Measurements from ENCODE around the gene TRIM27. TPM values are rescaled to one million over a fixed set of nuclear protein-coding genes. Genes with fewer than 3 reads are reported as not detected.
A peak's percentile ranks its signal among the peaks of the same experiment; 100 is the strongest.
"Not testable (repeated sequence)": the region's sequence is repeated elsewhere in the genome, so short reads cannot be mapped to it uniquely, and the experiment has no call there.

The TRIM27 gene
- total RNA-seq, 4 donors from 2014 or later = 37.0 to 75.2 (median 58.4) TPM

DNA sequence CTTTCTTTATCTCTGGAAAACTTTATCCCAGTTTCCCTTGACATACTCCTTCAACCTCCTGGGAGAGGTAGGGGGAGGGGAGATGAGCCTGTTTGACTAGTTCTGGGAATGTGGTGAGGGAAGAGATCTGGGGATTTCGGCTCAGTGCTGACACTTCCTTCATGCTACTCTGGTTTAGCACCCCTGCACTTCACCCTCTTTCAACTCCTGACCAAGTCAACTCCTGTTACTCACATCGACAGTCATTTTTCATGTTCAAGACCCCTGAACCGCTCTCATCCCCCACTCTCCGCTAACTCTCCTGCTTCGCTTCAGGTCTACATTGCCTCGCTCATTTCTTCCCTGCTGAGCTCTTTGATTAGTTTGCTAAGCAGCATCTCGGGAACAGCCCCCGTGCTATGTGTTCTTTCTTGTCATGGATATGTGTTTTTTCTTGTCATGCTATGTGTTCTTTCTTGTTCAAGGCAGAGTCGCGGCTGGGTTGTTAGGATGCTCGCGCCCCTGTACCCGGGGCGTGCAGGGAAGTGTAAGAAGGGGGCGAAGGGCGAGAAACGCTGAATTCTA, 16.6 kb upstream of the TRIM27 start:
- peak; percentile 59 for ATAC-seq (ENCODE audit: low FRiP score)
- peak; percentile 31 for DNase-seq (ENCODE audit: low spot score)
- TF ChIP-seq, protein P1, sequence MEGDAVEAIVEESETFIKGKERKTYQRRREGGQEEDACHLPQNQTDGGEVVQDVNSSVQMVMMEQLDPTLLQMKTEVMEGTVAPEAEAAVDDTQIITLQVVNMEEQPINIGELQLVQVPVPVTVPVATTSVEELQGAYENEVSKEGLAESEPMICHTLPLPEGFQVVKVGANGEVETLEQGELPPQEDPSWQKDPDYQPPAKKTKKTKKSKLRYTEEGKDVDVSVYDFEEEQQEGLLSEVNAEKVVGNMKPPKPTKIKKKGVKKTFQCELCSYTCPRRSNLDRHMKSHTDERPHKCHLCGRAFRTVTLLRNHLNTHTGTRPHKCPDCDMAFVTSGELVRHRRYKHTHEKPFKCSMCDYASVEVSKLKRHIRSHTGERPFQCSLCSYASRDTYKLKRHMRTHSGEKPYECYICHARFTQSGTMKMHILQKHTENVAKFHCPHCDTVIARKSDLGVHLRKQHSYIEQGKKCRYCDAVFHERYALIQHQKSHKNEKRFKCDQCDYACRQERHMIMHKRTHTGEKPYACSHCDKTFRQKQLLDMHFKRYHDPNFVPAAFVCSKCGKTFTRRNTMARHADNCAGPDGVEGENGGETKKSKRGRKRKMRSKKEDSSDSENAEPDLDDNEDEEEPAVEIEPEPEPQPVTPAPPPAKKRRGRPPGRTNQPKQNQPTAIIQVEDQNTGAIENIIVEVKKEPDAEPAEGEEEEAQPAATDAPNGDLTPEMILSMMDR (IDR thresholded peaks at IDR 0.05) = no peak

DNA sequence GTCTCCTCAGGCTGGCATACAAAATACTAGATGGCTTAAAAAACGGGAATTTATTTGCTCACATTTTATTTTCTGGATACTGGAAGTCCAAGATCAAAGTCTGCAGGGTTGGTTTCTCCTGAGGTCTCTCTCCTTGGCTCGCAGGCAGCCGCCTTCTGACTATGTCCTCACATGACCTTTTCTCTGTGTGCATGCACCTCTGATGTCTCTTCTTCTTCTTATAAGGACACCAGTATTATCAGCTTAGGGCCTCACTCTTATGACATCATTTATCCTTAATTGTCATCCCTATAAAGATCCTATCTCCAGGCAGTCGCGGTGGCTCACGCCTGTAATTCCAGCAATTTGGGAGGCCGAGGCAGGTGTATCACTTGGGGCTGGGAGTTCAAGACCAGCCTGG, 9.3 kb upstream of the TRIM27 start:
- TF ChIP-seq, protein P1 (IDR thresholded peaks at IDR 0.05) = no peak
- ATAC-seq (ENCODE audit: low FRiP score) (no peak), DNase-seq (ENCODE audit: low spot score) (no peak)

DNA sequence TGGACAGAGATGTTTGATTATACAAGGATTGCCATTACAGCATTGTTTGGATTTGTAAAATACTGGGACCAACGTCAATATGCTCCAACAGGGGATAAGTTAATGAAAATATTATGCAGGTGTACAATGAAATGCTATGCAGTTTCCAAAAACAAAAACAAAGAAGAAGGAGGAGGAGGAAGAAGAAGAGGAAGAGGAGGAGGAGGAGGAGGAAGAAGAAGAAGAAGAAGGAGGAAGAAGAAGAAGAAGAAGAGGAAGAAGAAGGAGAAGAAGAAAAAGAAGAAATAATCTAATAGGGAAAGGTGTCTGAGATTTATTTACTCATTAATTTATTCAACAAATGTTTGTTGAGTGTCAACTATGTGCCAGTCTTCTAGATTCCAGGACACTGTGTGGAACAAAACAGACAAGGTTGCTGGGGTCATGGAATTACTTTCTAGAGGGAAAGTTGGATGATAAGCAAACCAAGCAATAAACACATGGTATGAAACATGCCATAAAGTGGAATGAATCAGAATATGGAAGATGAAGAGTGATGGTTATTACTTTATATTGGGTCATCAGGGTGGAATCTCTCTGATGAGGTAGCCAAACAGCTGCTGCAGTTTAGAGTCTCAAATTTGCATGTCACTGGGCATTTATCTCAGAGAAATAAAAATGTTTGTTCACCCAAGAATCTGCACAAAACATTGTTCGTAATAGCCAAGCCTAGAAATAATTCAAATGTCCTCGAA, 6.3 kb upstream of the TRIM27 start:
- TF ChIP-seq, protein P1 (IDR thresholded peaks at IDR 0.05) = no peak
- DNase-seq (ENCODE audit: low spot score) = no peak
- ATAC-seq (ENCODE audit: low FRiP score) = no peak

DNA sequence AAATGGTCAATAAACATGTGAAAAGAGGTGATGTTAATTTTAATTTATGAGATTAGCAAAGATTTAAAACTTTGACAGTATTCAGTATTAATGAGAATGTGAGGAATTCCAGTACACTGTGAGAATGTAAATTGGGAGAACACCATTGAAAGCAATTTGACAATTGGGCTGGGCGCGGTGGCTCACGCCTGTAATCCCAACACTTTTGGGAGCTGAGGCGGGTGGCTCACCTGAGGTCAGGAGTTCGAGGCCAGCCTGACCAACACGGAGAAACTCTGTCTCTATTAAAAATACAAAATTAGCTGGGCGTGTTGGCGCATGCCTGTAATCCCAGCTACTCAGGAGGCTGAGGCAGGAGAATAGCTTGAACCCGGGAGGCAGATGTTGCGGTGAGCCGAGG, 5.6 kb upstream of the TRIM27 start:
- ATAC-seq (ENCODE audit: low FRiP score); DNase-seq (ENCODE audit: low spot score): not testable (repeated sequence)

DNA sequence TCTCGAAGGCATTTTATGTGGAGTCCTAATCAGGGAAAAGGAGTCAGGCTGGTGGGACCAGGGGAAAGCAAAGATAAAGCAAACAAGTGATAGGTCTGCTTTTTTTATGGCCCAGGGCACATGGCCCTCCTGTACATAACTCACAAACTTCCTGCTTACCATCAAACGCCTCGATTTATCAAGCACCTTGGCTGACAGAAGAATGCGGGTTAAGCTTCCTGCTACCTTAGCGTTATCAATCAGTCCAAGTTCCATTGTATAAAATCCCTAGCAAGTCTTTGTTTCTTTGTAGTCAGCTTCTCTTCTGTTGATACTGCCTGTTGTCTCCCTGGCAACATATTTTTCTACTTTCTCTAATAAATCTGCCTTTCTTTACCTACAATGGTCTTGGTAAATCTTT, 4.1 kb upstream of the TRIM27 start:
- DNase-seq (ENCODE audit: low spot score) = no peak
- ATAC-seq (ENCODE audit: low FRiP score) = no peak
- TF ChIP-seq, protein P1 (IDR thresholded peaks at IDR 0.05) = no peak

DNA sequence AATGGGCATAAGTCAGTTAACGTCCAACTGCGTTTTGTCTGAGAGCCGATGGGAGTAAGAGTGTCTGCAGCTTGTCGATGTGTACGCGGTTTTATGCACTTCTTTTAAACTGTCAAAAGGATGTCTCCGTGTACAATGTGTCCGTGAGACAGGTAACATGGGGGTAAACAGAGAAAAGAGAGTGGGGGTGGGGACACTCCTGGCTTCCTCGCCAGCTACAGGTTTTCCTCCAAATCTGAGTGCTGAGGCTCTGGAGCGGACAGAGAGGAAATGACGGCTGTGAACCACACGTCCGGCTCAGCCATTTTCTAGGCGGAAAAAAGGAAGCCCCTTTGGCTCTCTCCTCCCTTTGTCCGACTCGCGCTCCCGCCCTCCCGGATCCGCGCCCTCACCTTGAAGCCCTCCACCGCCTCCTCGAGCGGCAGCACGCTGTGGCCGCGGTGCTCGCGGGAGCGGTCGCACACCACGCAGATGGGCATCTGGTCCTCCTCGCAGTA, 916 bp downstream of the TRIM27 start:
- no peak for DNase-seq (ENCODE audit: low spot score)
- TF ChIP-seq, protein P1 (IDR thresholded peaks at IDR 0.05) = no peak
- peak; percentile 29 for ATAC-seq (ENCODE audit: low FRiP score)

DNA sequence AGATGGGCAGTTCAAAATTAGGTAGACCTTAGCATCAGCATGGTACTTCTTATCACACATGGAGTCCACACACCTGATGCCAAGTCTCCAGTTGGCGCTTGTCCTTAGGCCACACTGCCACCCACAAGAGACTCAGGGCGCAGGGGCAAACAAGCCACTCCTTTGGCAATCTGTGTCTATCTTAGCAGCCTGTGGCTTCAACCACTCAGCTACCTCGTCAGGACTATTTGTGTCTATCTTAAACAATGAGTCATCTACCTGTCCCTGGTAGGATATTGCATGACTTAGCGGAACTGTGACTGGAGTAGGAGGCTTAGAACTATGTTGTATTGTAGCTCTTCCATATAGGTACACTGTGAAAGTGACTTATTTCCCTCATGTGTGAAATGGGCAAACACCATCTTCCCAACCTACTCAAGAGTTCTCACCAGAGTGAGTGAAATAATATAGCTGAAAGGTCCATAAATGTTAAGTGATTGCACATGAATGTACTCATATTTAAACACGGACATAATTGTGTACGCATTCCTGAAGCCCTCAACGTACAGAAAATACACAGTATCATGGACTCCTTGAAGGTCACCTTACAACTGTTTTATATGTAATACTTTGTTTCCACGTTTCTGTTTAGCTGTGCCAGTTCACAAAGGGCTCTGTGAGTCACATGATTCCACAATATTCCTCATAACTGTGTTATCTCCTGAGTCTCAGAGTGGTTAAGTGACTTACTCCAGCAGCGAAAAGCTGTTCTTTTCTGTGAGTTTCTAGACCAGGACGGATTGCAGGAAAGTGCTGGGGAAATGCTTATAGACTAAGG, 1.6 kb downstream of the TRIM27 start:
- ATAC-seq (ENCODE audit: low FRiP score) (peak; percentile 55), DNase-seq (ENCODE audit: low spot score) (no peak)
- TF ChIP-seq, protein P1 (IDR thresholded peaks at IDR 0.05) = no peak
